NB4 (cell line): ENCODE results near the gene ZNF609.

Experiments
- CTCF ChIP-seq: IDR thresholded peaks from one replicate; pipeline ENCODE4 v1.5.1; 2012; ENCODE audit warnings: low read depth, low read length
- POLR2A ChIP-seq: IDR thresholded peaks from 2 replicates; pipeline ENCODE4 v1.6.1; 2011; ENCODE audit warnings: mild to moderate bottlenecking; ENCODE audit not compliant: insufficient read length; ENCODE audit errors: extremely low read depth

DNA sequence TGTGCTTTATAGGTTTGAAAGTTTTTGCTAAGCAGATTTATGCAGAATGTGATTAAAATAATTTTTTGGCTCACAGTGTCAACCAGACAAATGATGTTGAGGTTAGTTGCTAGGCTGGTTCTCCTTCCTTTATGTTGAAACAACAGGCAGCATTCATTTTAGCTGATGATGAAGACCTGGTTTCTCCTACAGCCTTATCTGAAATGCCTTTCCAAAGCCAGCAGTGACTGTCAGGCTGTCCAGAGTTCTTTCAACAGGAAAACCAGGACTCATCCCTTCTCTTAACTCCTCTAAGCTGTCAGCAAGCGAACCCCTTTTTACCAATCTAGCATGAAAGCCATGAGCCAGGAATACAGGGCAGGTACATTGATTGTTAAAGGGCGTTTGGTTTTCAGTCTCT, 84.1 kb downstream of the ZNF609 start:
- TF ChIP-seq POLR2A (no peak), CTCF (no peak)
